GM19397 (cell line): ENCODE results near the gene ASPG.

ENCODE experiments used
- ATAC-seq: cut with Tn5 transposase; IDR thresholded peaks from one replicate; pipeline ENCODE4 v1.9.1; 2021; ENCODE audit warnings: mild to moderate bottlenecking, moderate library complexity; ENCODE audit not compliant: unreplicated experiment

The ASPG gene

DNA sequence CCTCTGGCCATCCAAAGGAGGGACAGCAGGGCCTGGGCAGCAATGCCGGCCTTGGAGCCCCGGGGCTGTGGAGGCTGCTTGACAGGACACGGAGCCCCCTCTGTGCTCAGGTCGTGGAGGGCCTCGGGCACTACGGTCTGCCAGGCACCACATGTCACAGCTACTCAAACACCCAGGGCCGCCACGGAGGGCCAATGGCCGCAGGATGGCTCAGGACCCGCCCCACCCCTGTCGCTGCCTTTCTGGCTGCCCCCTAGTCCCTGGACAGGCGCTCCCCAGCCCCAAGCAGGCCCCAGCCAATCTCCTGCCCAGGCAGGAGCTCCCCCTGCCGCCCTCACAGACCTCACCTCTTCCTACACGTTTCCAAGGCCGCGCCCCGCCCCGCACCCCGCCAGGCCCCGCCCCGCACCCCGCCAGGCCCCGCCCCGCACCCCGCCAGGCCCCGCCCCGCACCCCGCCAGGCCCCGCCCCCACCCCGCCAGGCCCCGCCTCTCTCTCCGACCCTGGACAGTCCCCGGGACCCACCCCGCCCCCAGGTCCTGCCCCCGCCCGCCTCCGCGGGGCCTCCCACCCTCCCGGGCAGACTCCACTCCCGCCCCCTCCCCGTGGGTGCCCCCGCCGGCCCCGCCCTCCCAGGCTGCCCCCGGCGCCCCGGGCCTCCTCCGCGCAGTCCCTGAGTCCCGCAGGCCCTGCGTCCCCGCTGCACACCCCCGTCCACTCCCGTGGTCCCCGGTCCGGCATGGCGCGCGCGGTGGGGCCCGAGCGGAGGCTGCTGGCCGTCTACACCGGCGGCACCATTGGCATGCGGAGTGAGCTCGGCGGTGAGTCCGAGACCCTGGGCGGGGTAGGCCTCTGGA is at the start of gene ASPG:
Gene ASPG, plus strand, starts transcription at position 669 of the 857 bp plus-strand sequence. Its CDS starts 71 bp downstream, at position 740.
- no peak for ATAC-seq

DNA sequence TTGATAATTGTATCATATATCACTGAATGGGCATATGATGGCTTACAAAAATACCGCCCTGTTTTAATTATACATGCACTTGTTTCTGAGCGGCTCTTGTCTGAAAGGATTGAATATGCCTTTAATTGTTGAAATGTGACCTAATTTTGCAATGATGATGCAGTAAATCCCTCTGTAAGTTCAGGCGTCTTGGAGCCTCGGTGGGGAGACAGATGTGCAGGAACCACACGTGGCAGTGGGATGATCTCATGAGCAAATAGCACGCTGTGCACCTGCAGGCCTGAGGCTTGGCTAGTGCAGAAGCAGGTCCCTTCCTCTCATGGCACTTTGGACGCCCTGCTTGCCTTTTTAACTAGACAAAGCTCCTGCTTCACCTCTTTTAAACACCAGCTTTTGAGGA is 49.3 kb upstream of the ASPG start:
- ATAC-seq, result no peak

DNA sequence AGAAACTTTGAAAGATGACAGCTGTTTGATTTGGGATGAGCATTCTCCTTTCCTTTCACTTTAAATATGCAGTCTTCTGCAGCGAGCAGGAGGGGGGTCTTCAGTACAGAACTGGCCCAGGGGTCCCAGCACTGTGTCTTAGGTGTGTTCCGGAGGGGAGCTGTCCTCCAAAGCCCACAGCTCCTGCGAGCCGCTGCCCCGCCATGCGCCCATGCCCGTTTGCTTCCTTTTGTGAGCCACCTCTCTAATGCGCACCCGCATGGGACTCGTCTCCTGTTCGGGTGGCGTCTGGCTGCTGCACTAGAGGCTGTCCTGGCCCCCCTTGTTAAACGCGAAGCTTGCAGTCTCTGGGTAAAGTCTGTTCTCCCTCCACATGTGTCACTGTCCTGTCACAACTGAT is 48.4 kb upstream of the ASPG start:
- no peak for ATAC-seq

GRCh38 chr14:104037903-104038302 is 47.6 kb upstream of the ASPG start:
- no peak for ATAC-seq

DNA sequence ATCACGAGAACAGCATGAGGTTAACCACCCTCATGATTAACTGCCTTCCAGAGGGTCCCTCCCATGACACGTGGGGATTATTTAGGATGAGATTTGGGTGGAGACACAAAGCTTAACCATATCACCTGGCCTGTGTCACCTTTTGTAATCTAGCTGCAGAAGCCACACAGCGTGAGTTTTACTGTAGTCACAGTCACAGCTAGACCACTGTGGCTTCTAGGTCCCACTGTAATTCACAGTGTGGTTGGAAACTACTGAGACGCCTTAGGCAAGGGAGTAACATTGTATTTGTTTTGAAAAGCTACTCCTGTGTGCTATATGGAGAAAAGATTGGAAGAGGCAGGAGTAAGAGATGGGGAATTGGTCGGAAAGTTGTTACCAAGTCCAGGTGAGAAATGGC is 46.3 kb upstream of the ASPG start:
- ATAC-seq, result no peak

DNA sequence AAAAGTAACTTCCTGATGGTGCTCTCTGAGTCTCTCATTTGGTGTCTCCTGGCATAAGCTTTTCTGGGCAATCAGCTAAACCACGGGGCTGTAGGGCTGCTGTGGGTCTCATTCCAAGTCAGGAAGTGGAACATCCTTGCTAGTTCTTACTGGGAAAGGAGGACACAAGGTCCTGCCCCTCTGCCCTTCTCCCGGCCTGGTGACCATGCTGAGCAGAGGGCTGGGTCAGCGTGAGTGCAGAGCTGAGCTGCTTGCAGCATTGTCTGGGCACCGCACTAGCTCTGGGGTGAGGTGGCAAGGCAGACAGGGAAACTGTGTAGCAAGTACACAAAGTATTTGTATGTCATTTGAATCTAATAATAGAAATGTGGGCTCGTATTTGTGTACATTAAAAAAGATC is 45.0 kb upstream of the ASPG start:
- no peak for ATAC-seq

DNA sequence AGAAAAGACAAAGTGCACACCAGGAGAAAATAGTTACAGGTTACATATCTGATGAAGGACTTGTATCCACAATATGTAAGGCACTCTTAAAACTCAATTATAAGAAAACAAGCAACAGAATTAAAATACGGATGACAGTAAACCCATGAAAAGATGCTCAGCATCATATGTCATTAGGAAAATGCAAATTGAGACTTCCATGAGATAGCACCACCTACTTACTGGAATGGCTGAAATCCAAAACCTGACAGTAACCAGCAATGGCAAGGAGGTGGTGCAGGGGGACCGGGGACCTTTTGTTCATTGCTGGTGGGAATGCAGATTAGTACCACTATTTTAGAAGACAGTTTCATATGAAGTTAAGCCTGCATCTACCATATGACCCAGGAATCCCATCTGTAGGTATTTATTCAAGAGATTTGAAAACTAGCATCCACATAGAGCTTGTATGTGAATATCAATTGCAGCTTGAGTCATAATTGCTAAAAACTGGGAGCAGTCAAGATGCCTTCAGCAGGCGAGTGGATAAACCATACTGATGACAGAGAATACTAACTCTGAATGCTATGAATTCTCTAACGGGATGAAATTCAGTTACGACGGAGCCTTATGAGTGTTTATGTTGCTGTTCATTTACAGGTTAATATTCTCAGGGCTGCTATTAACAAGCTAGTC is 43.9 kb upstream of the ASPG start:
- ATAC-seq, result no peak

DNA sequence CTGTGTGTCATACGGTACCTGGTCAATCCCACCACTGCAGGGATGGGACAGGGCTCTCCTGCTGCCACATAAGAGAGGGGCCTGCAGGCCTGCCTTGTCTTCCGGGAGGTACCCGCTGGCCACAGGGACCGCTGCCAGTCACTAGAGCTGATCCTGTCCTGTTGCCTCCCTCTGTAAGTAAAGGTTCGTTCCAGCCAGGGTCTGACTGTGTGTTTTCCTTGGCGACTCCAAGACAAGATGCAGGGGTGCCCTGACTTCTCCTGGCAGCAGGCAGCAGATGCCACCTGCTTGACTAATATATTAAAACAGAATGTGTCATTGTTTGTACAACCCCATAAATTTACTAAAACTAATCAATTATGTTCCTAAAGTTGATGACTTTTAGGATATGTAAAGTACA is 41.5 kb upstream of the ASPG start:
- ATAC-seq, result no peak

- no peak for ATAC-seq
Observed at GRCh38 chr14:104047761-104048160, 37.7 kb upstream of the ASPG start.

DNA sequence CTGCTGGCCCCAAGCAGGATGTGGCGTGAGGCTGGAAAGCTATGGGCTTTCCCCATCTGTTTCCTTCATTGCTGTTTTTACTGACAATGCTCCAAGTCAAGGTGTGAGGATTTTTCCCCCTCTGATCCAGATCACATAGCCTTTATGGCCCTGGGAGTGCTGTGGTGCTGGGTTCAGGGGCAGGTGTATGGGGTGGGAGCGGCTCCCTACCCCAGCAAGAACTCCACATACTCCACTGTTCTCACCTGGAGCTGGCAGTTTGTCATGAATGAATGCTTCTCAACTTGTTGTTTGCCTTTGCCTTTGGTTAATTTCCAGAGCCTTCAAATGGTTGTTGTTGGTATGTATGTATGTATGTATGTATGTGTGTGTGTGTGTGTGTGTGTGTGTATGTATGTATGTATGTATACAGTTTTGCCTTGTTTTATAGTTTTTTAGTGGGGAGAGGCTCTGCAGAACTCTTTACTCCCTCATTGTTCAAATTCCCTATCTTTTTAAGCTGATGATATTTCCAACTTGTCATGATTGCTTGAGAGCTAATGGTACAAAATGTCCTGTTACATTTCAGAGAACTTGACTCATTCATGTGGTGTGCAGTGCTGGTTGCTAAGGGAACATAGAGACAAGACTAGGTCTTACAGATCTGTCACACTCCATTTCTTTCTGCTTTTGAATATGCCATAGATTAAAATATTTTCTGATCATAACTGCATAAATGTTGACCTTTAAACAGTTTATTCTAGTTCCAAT is 36.6 kb upstream of the ASPG start:
- no peak for ATAC-seq

DNA sequence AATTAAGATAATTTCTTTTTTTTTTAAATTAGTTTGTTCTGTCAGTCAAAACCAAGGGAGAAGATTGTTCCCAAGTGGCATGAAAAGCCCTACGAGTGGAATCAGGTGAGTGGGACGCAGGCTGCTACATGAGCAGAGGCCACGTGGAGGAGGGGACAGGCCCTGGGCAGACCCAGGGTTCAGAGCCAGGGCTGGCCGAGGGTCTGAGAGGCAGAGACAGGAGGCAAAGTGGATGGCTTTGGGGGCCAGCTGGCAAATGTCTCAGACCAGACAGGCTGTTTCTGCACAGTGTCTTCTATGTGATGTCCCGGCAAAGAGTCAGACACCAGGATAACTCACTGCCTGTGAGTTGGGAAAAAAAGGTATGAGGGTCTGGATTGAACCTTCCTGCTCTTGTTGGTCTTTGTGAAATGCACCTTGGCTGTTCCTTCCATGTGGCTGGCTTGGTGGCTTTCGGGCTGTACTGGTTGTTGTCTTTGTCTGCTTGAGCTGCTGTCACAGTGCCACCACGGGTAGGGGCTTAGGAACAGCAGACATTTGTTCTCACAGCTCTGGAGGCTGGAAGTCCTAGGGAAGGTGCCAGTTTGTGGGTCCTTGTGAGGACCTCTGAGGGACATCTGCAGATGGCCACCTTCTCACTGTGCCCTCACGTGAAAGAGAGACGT is 35.8 kb upstream of the ASPG start:
- no peak for ATAC-seq

- ATAC-seq, result no peak
Observed at GRCh38 chr14:104051092-104051813, 34.2 kb upstream of the ASPG start.

- no peak for ATAC-seq
Observed at GRCh38 chr14:104054222-104054905, 31.1 kb upstream of the ASPG start.

GRCh38 chr14:104062281-104062680 is 23.2 kb upstream of the ASPG start:
- ATAC-seq, result no peak

DNA sequence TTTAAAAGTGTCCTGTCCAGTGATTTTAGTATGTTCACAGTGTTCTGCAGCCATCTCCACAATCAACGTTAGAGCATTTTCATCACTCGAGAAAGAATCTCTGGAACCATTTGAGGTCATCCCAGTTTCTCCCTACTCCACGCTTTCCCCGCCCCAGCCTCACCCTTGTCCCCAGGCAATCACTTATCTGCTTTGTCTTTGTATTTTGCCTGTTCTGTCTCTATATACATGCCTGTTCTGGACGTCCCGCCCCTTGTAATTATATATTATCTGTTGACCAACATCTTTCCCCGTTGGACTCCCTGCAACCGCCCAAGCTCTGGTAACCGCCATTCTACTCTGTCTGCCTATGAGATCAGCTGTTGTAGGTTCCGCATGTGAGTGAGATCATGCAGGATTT is 21.5 kb upstream of the ASPG start:
- ATAC-seq, result no peak

DNA sequence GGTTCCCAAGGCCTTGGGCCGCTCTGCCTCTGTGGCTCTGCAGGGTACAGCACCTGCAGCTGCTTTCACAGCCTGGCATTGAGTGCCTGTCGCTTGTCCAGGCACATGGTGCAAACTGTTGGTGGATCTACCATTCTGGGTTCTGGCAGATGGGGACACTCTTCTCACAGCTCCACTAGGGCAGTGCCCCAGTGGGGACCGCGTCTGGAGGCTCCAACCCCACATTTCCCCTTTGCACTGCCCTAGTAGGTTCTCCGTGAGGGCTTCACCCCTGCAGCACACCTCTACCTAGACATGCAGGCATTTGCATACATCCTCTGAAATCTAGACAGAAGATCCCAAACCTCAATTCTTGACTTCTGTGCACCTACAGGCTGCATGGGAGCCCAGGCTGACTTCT is 19.2 kb upstream of the ASPG start:
- ATAC-seq, result no peak

- no peak for ATAC-seq
Observed at GRCh38 chr14:104066719-104067295, 18.7 kb upstream of the ASPG start.

DNA sequence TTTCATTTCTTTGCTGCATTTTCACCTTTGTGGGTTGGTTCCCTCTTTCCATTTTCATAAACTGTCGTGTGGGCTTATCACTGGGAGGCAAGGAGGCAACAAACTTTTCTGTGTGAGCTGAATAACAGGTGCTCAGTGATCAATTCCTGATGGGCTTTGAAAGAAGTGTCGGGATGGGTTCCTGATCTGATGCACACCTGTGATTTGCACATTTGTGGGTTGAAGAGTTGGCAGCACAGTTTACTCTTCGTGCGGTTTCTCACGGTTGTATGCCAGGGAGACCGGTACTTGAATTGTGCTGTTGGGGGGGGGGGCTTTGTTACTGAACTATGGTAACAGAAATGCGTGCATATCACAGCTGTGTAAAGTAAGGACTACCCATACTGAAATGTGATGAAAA is 16.0 kb upstream of the ASPG start:
- ATAC-seq, result no peak

GRCh38 chr14:104072586-104072985 is 12.9 kb upstream of the ASPG start:
- ATAC-seq, result no peak

DNA sequence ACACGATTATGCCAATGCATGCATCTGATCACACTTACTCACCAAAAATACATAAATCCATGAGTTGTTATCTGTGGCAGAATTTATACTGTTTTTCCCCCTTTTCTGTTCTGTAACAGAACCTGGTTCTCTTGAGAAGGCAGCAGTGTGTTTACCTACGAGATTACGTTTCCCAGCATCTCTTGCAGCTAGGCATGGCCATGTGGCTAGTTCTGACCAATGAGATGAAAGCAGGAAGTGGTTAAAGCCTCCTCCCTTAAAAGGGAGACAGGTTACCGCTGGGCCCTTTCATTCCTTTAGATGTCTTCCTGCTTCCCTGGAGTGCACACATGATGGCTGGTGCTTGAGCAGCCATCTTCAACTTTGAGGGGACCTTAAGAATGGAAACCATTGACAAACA is 11.7 kb upstream of the ASPG start:
- no peak for ATAC-seq
